Measurements from ENCODE around the gene HLA-B.

Gene HLA-B

GRCh38 chr6:31378062-31378720, 21.2 kb upstream of the HLA-B start:
- POLR2A ChIA-PET, result no interaction called here
- Histone ChIP-seq H3K4me3 (ENCODE audit: low read depth, low read length) (no peak overlapping the region), H3K27ac (ENCODE audit: extremely low read depth, low read depth, low read length) (no peak overlapping the region), H3K36me3 (ENCODE audit: control insufficient read depth in 2 of 2, insufficient read depth in 1 of 2, low read length in 2 of 2) (no peaks in the 10 kb centered on the region), H3K9me3 (ENCODE audit: control insufficient read depth, insufficient read depth, low read depth, low read length) (no peaks in the 10 kb centered on the region), H3K4me1 (ENCODE audit: control insufficient read depth, insufficient read depth, low read length) (no peaks in the 10 kb centered on the region)
- TF ChIP-seq ZSCAN5A (tag by site-specific recombination; IDR thresholded peaks at IDR 0.05) (no peak), CTCF (tag by site-specific recombination; IDR thresholded peaks at IDR 0.05) (no peak), ZNF140 (tag by site-specific recombination; IDR thresholded peaks at IDR 0.05) (no peak), ZNF175 (tag by site-specific recombination; IDR thresholded peaks at IDR 0.05) (no peak), ZNF768 (tag by site-specific recombination; IDR thresholded peaks at IDR 0.05) (peak; percentile 88)
- TF ChIP-seq, protein P1, sequence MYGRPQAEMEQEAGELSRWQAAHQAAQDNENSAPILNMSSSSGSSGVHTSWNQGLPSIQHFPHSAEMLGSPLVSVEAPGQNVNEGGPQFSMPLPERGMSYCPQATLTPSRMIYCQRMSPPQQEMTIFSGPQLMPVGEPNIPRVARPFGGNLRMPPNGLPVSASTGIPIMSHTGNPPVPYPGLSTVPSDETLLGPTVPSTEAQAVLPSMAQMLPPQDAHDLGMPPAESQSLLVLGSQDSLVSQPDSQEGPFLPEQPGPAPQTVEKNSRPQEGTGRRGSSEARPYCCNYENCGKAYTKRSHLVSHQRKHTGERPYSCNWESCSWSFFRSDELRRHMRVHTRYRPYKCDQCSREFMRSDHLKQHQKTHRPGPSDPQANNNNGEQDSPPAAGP (tag by site-specific recombination; IDR thresholded peaks at IDR 0.05), result no peak
- TF ChIP-seq, protein P2, sequence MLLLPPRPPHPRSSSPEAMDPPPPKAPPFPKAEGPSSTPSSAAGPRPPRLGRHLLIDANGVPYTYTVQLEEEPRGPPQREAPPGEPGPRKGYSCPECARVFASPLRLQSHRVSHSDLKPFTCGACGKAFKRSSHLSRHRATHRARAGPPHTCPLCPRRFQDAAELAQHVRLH (tag by site-specific recombination; IDR thresholded peaks at IDR 0.05), result 0 out of 2 replicates have a peak, but pooled peaks have one; percentile 47
- CTCF ChIA-PET, result interaction anchor here (0.6 to 4.9 kb wide), 6 partner anchors 11 to 181 kb away, joined by 3 to 42 read pairs (median 4); no protein-coding TSS in a partner anchor

DNA sequence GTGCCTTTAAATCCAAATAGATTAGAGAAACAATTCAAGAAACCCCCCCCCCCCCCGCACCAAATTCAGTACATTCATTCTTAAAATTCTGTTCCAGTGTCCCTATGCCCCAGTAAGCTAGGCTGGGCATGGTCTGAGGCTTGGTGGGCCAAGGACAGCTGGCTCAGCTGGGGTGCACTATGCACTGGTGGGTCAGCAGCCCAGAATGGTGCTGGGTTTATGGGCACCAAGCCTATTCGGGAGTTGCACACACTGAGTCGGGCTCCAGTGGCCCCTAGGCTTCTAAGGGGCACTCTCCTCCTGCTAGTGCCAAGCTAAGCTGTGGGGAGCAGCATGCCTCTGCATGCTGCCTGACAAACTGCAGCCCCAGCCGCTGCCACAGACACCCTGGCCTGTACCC, 20.1 kb upstream of the HLA-B start:
- Histone ChIP-seq H3K36me3 (ENCODE audit: control insufficient read depth in 2 of 2, insufficient read depth in 1 of 2, low read length in 2 of 2) (no peaks in the 10 kb centered on the region), H3K9me3 (ENCODE audit: control insufficient read depth, insufficient read depth, low read depth, low read length) (no peaks in the 10 kb centered on the region), H3K27ac (ENCODE audit: extremely low read depth, low read depth, low read length) (no peak overlapping the region), H3K4me1 (ENCODE audit: control insufficient read depth, insufficient read depth, low read length) (no peaks in the 10 kb centered on the region), H3K4me3 (ENCODE audit: low read depth, low read length) (no peak overlapping the region)
- ChIA-PET POLR2A (interaction anchor here (0.7 to 1.2 kb wide), 2 partner anchors 84 to 180 kb away, joined by 3 to 4 read pairs; no protein-coding TSS in a partner anchor), CTCF (interaction anchor here (0.5 to 4.9 kb wide), 6 partner anchors 10 to 250 kb away, joined by 3 to 42 read pairs (median 4); no protein-coding TSS in a partner anchor)
- TF ChIP-seq ZNF561 (tag by site-specific recombination; IDR thresholded peaks at IDR 0.05; ENCODE audit: borderline replicate concordance) (no peak), ZNF155 (tag by site-specific recombination; IDR thresholded peaks at IDR 0.05) (no peak), ZNF530 (tag by site-specific recombination; IDR thresholded peaks at IDR 0.05; ENCODE audit: low read depth) (no peak), ZSCAN16 (tag by site-specific recombination; IDR thresholded peaks at IDR 0.05) (no peak), ZFHX2 (tag by site-specific recombination; conservative IDR thresholded peaks at IDR 0.05) (no peak), ZNF624 (tag by site-specific recombination; IDR thresholded peaks at IDR 0.05) (no peak), PRDM10 (tag by site-specific recombination; IDR thresholded peaks at IDR 0.05) (no peak), MYNN (tag by site-specific recombination; IDR thresholded peaks at IDR 0.05; ENCODE audit: borderline replicate concordance) (no peak), ZNF792 (tag by site-specific recombination; IDR thresholded peaks at IDR 0.05) (no peak)
- TF ChIP-seq, protein P3, sequence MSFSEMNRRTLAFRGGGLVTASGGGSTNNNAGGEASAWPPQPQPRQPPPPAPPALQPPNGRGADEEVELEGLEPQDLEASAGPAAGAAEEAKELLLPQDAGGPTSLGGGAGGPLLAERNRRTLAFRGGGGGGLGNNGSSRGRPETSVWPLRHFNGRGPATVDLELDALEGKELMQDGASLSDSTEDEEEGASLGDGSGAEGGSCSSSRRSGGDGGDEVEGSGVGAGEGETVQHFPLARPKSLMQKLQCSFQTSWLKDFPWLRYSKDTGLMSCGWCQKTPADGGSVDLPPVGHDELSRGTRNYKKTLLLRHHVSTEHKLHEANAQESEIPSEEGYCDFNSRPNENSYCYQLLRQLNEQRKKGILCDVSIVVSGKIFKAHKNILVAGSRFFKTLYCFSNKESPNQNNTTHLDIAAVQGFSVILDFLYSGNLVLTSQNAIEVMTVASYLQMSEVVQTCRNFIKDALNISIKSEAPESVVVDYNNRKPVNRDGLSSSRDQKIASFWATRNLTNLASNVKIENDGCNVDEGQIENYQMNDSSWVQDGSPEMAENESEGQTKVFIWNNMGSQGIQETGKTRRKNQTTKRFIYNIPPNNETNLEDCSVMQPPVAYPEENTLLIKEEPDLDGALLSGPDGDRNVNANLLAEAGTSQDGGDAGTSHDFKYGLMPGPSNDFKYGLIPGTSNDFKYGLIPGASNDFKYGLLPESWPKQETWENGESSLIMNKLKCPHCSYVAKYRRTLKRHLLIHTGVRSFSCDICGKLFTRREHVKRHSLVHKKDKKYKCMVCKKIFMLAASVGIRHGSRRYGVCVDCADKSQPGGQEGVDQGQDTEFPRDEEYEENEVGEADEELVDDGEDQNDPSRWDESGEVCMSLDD (tag by site-specific recombination; IDR thresholded peaks at IDR 0.05), result no peak
- TF ChIP-seq, protein P4, sequence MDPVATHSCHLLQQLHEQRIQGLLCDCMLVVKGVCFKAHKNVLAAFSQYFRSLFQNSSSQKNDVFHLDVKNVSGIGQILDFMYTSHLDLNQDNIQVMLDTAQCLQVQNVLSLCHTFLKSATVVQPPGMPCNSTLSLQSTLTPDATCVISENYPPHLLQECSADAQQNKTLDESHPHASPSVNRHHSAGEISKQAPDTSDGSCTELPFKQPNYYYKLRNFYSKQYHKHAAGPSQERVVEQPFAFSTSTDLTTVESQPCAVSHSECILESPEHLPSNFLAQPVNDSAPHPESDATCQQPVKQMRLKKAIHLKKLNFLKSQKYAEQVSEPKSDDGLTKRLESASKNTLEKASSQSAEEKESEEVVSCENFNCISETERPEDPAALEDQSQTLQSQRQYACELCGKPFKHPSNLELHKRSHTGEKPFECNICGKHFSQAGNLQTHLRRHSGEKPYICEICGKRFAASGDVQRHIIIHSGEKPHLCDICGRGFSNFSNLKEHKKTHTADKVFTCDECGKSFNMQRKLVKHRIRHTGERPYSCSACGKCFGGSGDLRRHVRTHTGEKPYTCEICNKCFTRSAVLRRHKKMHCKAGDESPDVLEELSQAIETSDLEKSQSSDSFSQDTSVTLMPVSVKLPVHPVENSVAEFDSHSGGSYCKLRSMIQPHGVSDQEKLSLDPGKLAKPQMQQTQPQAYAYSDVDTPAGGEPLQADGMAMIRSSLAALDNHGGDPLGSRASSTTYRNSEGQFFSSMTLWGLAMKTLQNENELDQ (tag by site-specific recombination; IDR thresholded peaks at IDR 0.05; ENCODE audit: low read depth), result no peak

All from HEK293 (cell line).